Measurements from ENCODE around the gene CNTD1.

CNTD1 gene

DNA sequence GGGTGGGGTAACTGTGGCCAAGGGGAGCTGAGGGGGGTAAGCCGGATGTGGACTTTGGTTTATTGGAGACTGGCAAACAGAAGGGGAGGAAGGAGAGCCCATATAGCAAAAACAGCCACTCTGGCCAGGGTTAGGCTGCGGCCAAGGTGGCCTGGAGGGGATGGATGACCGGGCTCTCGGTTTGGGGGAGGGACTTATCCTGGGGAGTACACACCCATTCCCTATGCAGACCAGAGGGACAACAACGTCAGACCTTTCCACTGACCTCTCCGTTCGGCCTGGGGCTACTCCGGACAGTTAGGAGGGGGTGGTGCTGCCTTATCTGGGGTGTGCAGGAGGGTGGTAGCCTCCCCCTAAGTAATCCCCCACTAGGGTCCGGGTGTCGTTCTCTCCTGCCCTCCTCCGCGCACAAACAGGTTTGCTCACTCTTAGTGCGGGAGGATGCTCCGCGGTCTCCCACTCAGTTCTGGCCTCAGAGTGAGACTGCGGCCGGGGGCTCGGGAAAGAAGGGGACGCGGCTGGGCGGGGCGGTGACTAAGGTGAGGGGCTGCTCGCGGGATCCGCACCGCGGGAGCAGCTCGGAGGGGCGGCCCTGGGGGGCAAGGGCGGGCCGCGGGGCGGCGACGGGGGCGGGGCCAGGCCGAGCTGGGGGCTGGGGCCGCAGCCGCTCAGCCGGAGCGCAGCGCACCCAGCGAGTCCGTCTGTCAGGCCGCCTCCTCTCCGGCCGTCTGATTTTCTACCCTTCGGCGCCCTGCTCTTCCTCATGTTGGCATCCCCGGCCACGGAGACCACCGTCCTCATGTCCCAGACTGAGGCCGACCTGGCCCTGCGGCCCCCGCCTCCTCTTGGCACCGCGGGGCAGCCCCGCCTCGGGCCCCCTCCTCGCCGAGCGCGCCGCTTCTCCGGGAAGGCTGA is 18.5 kb upstream of the CNTD1 start, which contains the start of gene WNK4:
WNK4 (plus strand) TSS at position 675 of the 915 bp plus-strand sequence; CDS start at position 764, 89 bp downstream.
- DNase-seq = no peak

DNA sequence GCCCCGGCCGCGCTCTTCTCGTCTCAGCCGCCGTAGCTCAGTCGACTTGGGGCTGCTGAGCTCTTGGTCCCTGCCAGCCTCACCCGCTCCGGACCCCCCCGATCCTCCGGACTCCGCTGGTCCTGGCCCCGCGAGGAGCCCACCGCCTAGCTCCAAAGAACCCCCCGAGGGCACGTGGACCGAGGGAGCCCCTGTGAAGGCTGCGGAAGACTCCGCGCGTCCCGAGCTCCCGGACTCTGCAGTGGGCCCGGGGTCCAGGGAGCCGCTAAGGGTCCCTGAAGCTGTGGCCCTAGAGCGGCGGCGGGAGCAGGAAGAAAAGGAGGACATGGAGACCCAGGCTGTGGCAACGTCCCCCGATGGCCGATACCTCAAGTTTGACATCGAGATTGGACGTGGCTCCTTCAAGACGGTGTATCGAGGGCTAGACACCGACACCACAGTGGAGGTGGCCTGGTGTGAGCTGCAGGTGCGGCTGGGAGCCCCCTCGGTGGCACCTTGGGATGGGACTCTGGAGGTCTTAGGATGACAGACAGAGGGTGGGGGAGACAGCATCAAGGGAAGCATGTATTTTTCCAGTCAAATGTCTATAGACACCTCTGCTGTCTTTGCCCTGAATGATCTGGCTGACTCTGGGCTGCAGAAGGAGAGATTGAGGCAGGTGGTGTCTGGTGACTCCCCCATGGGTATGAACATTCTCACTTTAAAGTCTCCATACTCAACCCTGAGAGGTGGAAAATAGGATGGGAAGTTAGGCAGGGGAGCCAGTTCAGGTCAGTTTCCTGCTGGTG is 17.6 kb upstream of the CNTD1 start:
- DNase-seq = no peak

DNA sequence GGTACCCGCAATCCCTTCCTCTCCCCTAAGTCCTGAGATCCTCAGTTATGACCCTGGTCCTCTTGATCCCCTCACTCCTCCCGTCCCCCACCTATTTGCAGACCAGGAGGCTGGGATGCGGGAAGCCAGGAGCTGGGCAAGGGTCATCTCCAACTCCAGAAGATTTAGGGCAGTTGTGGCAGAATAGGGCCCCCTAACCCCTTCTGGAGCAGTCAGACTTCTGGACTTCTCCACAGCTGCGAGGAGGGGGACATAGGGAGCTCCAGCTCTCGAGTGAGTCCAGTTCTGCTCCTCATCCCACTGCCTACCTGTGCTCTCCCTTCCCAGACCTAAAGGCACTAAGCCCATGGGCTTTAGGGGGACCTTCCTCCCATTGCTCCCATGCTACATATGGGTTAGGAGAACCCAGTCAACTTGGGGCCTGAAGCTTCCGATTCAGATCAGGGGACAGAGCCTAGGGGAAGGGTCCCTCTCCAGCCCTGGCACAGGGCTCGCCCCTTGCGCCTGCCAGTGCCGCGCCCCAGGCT is 17.0 kb upstream of the CNTD1 start:
- no peak for DNase-seq

DNA sequence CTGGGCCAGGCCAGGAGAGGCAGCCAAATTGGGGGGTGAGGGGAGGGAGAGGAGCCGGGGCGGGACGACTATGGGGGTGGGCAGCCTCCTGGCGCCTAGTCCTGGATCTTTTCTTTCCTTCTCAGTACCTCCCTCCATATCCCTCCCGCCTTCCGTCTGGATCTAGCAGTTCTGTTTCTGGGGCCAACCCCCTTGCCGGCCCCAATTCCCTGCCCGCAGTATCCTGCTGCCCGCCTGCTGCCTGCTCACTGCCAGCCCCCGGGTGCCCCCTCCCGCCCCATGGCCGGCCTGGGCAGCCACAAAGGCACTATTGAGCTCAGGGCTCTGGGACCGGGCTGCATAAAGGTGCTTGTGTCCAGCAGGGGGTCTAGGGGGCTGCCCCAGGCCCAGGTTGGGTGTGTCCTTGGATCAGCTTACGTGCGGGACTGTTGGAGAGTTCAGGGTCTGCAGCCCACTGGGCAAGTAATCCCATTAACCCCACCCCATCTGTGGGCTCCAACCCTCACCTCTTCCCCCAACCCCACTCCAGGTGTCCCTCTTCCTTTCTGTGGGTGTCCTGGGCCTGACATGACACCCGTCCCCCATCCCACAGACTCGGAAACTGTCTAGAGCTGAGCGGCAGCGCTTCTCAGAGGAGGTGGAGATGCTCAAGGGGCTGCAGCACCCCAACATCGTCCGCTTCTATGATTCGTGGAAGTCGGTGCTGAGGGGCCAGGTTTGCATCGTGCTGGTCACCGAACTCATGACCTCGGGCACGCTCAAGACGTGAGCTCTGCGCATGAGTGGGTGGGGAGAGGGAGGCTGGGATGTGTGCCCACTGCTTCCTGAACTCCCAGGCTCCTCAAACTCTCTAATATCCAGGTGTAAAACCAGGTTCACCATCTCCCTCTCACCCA is 16.2 kb upstream of the CNTD1 start:
- no peak for DNase-seq

DNA sequence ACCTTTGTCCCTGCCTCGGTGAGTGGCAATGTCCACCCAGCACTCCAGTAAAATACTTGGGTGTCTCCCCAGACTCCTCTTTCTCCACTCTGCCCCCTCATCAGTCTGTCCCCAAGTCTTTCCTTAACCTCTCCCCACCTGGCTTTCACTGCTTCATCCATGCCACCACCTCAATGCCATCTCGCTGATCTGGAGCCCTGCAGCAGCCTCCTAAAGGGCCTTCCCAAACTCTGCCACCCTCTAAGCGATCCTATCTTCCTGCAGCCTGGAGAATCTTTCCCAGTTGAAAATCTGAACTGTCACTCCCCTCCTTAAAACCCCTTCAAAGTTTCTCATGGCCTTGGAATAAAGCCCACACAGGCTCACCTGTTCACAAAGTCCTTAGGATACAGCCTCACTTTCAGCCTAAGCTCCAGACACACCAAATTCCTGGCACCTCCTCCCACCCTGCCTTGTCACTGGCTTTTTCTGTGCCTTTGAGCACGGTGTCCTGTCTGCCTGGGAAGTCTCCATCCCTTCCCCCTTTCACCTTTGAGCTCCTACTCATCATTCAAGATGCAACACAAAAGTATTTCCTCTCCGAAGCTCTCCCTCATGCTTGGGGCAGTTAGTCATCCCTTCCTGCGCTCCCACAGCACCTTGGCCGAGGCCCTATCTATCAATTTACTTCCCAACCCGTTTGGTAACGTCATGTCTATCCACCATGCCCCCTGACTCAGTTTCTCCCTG is 15.4 kb upstream of the CNTD1 start:
- no peak for DNase-seq

DNA sequence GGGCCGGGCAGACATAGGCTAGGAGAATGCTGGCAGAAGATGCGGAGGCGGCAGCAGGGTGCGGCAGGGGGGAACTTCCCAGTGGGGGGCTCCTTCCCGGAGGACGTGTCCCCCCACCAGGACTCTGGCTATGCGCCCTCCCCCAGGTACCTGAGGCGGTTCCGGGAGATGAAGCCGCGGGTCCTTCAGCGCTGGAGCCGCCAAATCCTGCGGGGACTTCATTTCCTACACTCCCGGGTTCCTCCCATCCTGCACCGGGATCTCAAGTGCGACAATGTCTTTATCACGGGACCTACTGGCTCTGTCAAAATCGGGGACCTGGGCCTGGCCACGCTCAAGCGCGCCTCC is 14.9 kb upstream of the CNTD1 start:
- DNase-seq = no peak

DNA sequence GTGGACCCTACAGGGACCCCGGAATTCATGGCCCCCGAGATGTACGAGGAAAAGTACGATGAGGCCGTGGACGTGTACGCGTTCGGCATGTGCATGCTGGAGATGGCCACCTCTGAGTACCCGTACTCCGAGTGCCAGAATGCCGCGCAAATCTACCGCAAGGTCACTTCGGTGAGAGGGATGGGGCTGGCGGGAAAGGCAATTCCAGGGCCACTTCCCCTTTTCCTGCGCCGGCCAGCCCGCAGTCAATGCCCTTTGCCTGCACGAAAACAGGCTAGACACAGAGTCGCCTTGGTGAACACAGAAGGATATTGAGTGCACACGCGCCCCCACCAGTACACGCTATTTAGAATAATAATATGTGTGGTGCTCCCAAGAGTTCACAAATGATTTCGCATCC is 14.3 kb upstream of the CNTD1 start:
- no peak for DNase-seq

DNA sequence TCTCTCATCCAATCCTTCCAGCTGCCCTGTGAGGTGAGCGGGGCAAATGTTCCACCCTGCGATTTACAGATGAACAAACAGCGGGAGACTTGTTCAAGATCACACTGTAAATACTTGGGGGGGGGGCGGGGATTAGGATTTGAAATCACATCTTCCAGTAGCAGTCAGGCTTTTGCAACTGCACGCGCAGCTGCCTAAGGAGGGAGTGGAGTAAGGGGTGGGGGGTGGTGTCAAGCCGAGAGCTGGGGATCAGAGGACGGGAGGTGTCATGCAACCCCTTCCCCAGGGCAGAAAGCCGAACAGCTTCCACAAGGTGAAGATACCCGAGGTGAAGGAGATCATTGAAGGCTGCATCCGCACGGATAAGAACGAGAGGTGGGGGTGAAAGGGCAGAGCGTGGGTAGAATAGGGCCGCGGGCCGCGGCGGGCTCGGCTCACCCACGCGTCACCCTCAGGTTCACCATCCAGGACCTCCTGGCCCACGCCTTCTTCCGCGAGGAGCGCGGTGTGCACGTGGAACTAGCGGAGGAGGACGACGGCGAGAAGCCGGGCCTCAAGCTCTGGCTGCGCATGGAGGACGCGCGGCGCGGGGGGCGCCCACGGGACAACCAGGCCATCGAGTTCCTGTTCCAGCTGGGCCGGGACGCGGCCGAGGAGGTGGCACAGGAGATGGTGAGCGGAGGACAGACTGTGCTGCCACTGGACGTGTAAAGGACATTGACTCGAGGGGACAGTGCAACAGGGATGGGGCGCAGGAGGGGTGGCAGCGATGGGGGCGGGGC is 13.7 kb upstream of the CNTD1 start:
- DNase-seq = no peak

DNA sequence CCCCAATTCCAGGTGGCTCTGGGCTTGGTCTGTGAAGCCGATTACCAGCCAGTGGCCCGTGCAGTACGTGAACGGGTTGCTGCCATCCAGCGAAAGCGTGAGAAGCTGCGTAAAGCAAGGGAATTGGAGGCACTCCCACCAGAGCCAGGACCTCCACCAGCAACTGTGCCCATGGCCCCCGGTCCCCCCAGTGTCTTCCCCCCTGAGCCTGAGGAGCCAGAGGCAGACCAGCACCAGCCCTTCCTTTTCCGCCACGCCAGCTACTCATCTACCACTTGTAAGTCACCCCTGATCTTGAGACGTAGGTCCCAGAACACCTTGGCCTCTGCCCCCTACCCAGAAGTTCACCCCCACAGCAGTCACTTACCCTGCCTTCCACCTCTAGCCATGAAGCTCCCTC is 11.4 kb upstream of the CNTD1 start:
- DNase-seq = no peak

DNA sequence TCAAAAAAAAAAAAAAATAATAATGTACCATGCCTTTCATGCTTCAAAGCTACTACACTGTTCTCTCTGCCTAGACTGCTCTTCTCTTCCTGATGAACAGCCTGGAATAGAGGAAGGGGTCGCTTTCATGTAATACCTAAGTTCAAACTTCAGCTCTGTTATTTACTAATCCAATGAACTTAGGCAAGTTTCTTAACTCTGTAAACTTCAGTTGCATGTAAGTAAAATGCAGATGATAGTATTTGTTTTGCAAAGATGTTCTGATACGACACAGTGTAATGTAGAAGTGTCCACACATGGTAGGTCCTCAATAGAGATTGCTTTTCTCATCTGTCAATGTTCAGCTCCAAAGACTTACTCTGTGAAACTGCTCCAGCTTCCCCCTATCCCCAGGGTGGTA is 6.7 kb upstream of the CNTD1 start:
- DNase-seq = no peak

DNA sequence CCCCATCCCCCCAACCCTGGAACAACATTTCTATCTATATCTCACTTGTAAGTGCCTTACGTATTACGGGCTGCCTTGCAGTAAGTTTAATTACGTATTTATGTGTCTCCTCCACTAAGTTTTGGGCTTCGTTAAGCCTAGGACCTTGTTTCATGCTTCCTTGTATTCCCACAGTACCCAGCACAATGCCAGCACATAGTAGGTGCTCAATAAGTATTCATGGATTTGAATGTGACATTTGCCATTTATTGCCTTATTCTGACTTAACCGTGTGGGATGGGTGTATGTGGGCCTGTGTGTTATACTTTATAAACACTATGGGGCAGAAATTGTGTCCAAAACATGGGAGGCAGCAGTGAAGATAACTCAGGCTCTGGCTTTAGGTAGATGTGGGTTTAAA is 6.1 kb upstream of the CNTD1 start:
- no peak for DNase-seq

DNA sequence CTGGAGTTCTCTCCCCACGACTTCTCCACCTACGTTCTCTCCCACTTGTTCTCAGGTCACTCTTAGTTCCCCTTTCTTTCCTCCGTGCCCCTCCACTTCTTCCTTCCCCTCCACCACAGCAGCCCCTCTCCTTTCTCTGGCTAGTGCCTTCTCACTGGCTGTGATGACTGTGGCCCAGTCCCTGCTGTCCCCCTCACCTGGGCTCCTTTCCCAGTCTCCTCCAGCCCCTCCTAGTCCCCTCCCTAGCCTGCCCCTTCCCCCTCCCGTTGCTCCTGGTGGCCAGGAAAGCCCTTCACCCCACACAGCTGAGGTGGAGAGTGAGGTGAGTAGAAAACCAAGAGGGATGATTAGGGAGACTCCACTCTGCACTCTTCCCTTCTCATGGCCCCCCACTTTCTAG is 3.6 kb upstream of the CNTD1 start:
- DNase-seq = no peak

DNA sequence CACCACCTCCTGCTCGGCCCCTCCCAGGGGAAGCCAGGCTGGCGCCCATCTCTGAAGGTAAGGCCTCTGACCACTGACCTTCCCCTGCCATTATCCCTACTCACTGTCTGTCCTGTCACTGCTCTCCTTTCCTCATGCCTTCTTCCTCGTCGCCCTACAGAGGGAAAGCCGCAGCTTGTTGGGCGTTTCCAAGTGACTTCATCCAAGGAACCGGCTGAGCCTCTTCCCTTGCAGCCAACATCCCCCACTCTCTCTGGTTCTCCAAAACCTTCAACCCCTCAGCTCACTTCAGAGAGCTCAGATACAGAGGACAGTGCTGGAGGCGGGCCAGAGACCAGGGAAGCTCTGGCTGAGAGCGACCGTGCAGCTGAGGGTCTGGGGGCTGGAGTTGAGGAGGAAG is 3.2 kb upstream of the CNTD1 start:
- no peak for DNase-seq

DNA sequence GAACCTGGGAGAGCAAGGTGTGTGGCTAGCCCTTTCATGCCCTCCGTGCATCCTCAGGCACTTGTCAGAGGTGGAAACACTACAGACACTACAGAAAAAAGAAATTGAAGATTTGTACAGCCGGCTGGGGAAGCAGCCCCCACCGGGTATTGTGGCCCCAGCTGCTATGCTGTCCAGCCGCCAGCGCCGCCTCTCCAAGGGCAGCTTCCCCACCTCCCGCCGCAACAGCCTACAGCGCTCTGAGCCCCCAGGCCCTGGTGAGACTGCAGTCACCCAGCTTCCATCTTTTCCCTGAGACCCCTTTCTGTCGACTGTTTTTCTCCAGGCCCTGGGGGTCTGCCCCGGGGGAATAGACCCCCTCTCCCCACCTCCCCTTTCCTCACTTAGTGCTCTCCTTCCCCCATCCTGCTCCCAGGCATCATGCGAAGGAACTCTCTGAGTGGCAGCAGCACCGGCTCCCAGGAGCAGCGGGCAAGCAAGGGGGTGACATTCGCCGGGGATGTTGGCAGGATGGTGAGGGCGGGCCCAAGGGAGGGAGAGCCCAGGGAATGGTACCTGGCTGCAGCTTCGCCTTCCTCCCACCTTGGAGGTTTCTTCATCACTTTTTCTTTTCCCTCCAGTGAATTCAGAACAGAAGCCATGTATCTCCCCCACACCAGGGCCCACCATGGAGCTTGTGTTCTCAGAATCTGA is 2.4 kb upstream of the CNTD1 start:
- DNase-seq = no peak

DNA sequence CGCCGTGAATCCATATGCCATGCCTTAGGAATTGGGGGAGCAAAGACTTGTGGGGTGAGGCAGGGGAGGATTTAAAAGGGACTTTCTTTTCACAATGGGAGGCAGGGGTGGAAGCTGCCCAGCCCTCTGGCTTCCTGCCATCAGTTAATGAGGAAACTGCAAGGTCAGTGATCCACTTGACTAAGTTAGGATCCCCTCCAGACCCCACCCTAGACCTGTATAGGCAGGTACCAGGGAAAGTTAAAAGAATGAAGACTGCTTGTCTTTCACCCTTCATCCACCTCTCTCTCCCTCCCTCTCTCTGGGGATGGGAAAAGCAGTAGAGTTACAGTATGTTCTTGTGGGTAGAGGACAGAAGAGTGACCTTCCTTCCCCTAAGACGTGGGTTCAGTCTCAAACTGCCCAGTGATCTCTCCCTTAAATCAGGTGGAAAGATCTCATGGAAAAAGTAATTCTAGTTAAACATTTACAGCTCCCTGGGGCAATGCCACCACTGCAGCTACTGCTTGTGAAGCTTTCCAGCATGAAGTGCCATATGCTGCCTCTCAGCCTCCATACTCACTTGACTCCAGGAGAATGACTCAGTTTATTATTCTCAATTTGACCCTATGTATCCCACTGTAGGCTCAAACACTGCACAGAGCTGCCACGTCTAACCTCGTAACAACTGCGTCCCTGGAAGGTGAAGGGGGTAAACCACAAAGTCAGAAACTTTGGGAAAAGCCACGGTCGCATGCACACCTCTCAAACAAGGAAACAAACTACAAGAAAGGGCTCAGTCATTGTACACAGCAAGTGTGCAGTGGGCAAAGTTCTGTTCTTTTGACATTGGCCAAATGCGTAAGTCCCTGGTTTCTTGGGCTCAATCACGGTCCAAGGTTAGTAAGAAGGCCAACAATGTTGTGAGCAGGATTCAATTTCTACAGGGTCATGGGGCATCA is 1.3 kb upstream of the CNTD1 start:
- DNase-seq = no peak

DNA sequence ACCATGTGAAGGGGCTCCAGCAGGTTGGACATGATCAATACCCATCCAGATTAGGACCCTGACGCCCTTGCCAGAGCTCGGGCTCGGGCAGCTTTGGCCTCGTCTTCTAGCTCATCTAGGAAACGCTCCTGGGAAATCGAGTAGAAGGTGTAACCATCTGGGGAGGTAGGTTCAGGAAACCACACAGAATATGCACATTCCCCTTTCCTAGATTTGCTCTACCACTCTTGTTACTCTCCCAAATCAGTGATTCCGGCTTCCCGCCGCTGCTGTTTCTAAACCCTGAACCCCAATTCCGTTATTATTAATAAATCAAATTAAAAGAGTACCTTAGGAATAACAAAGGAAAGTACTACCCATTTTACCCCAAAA is 664 bp upstream of the CNTD1 start:
- no peak for DNase-seq

DNA sequence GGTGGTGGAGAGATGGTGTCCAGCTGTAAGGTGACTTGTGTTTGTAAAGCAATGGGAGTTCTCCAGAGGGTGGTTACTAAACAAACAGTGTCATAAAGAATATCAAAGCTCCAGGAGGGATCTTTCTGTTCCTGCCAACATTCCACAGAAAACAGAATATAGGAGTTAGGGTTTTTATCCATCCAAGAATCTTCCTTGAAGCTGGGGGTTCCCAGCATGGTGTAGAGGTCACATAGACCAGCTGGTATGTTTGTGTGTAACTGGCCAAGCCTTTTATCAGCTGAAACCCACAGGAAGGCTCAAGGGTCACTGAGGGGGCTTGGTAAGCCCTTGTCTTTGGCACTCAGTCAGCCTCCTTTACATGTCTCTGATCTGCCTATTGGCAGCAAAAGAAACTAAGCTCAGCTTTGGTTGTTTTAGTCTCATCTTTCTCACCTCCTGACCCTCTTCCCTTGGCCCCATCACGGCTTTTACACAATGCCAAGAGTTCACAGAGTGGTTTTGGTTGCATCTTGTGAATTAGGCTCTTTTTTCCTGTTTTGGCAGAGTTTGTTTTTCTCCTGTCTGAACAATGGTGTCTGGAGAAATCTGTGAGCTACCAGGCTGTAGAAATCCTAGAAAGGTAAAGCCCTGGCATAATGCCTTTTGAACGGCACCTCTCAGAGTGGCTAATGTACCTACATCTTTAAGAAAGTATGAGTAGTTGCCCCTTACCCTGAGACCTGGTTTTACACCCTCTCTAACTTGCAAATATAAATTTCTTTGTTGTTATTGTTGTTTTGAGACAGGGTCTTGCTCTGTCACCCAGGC is 4.6 kb downstream of the CNTD1 start:
- DNase-seq = no peak

DNA sequence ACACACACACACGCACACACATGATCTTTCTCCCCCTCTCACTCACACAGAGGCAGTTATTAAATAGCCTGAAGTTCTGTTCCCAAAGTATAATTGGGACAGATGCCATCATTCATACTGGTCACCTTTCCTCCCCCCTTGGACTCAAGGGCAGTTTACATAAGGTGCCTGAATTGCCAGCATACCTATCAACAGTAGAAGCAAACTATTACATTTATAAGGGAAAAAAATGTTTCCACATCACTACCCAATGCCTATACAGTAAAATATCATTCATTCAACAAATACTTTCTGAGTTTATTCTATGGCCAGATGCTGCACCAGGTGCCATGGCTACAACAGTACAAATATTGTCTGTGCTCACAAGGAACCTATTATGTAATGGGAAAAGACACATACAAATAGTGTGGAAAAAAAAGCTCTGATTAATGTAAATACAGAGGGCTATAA is 6.3 kb downstream of the CNTD1 start:
- DNase-seq = peak; percentile 82

DNA sequence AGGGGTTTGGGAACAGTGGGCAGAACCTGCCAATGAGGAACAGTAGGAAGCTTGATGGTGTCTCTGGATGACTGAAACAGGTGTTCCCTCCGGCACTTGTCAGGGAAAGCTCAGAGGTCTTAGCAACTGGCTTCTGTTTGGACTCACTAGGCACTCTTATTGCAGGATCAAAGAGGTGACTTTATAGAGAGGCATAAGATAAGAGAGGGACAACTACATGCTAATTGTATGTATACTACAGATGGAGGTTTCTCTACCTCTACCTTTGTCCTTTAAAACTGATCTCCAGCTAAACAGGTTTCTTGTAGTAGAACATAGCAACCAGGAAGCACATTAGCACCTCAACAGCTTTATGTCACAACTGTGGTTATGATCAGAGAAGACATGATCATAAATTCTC is 7.6 kb downstream of the CNTD1 start:
- DNase-seq = no peak

Data from NCI-H2081 treated with DMSO at 0.1 percent for 48 hours (cell line).